ENCODE data around the gene FBXO11.

Gene FBXO11

GRCh38 chr2:47822518-47822917, 83.8 kb downstream of the FBXO11 start:
- Histone ChIP-seq H3K79me2 (ENCODE audit: low read length) (no peaks in the 10 kb centered on the region), H3K27ac (ENCODE audit: low read length) (no peak overlapping the region), H3K4me2 (ENCODE audit: low read depth, low read length) (no peak overlapping the region), H3K9ac (ENCODE audit: low read length) (no peak overlapping the region), H4K20me1 (ENCODE audit: insufficient read depth, low read length) (no peaks in the 10 kb centered on the region), H3K27me3 (replicated peaks; ENCODE audit: insufficient read depth, low read length) (no peaks in the 10 kb centered on the region), H3K36me3 (replicated peaks; ENCODE audit: insufficient read depth, low read length) (no peaks in the 10 kb centered on the region; the same call in 1 of the 2 replicates), H2AFZ (ENCODE audit: low read length) (no peak overlapping the region), H3K9me2 (replicated peaks; ENCODE audit: insufficient read depth, low read length) (no peaks in the 10 kb centered on the region), H3K4me1 (ENCODE audit: low read length) (no peaks in the 10 kb centered on the region), H3K9me3 (replicated peaks; ENCODE audit: insufficient read depth, low read length) (no peaks in the 10 kb centered on the region), H3F3A (ENCODE audit: insufficient read depth, low read length) (no peaks in the 10 kb centered on the region; the same call in 1 of the 2 replicates), H3K4me3 (ENCODE audit: low read length) (no peak overlapping the region)
- DNase-seq, result no peak
- TF ChIP-seq CTCF (IDR thresholded peaks at IDR 0.05; ENCODE audit: low read length) (no peak), EZH2 (optimal IDR thresholded peaks at IDR 0.05; ENCODE audit: low read depth, low read length) (no peak), EZH2phosphoT487 (IDR thresholded peaks at IDR 0.05; ENCODE audit: low read length) (no peak)

DNA sequence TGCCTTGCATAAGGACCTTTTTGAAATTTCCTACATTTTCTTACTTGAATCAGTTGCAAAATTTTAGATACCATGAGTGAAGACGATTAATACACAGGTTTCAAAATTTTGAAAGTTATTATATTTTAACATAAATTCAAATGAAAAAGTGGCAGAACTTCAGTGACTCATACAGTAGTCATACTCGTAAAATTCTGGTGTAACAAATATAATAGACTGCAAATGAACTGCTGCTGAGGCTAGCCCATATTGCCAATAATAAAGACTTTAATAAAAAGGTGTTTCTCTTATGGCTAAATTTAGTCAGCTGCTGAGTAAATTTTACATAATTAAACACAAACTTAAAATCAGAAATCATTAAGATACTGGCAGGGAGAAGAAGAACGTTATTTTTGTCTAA, 86.5 kb downstream of the FBXO11 start:
- no peaks in the 10 kb centered on the region for H3K9me3 ChIP-seq (replicated peaks; ENCODE audit: insufficient read depth, low read length)
- H3K36me3 ChIP-seq (replicated peaks; ENCODE audit: insufficient read depth, low read length), result no peaks in the 10 kb centered on the region; the same call in 1 of the 2 replicates
- TF ChIP-seq EZH2 (optimal IDR thresholded peaks at IDR 0.05; ENCODE audit: low read depth, low read length) (no peak), CTCF (IDR thresholded peaks at IDR 0.05; ENCODE audit: low read length) (no peak), EZH2phosphoT487 (IDR thresholded peaks at IDR 0.05; ENCODE audit: low read length) (no peak)

DNA sequence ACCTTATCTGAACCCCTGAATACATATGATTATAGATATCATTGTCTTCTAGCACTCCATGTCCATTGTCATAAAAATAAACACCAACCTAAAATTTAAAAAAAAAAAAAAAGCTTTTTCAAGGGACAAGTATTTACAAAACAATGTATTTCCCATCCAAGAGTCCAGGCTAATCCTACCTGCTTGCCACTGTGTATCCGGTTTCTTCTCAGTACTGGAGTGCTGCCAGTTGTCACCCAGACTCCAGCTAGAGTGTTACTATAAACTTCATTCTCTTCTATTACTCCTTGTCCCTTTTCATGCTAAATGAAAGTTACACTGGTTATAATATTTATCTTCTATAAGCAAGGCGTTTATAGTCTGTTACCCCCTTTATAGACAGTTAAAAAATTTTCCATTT, 87.5 kb downstream of the FBXO11 start:
- Histone ChIP-seq H3K79me2 (ENCODE audit: low read length) (no peaks in the 10 kb centered on the region), H3K9ac (ENCODE audit: low read length) (no peak overlapping the region), H3K27ac (ENCODE audit: low read length) (no peak overlapping the region), H3K4me3 (ENCODE audit: low read length) (no peak overlapping the region), H3K9me2 (replicated peaks; ENCODE audit: insufficient read depth, low read length) (no peaks in the 10 kb centered on the region), H2AFZ (ENCODE audit: low read length) (no peak overlapping the region), H3K9me3 (replicated peaks; ENCODE audit: insufficient read depth, low read length) (no peaks in the 10 kb centered on the region), H3F3A (ENCODE audit: insufficient read depth, low read length) (no peaks in the 10 kb centered on the region; the same call in 1 of the 2 replicates), H3K27me3 (replicated peaks; ENCODE audit: insufficient read depth, low read length) (no peaks in the 10 kb centered on the region), H4K20me1 (ENCODE audit: insufficient read depth, low read length) (no peaks in the 10 kb centered on the region), H3K4me2 (ENCODE audit: low read depth, low read length) (no peak overlapping the region), H3K36me3 (replicated peaks; ENCODE audit: insufficient read depth, low read length) (no peaks in the 10 kb centered on the region; the same call in 1 of the 2 replicates), H3K4me1 (ENCODE audit: low read length) (no peaks in the 10 kb centered on the region)
- no peak for DNase-seq
- TF ChIP-seq EZH2 (optimal IDR thresholded peaks at IDR 0.05; ENCODE audit: low read depth, low read length) (no peak), CTCF (IDR thresholded peaks at IDR 0.05; ENCODE audit: low read length) (no peak), EZH2phosphoT487 (IDR thresholded peaks at IDR 0.05; ENCODE audit: low read length) (no peak)

More for the DNA sequence above, 86.5 kb downstream of the FBXO11 start:
- Histone ChIP-seq H3K4me3 (ENCODE audit: low read length) (no peak overlapping the region), H3F3A (ENCODE audit: insufficient read depth, low read length) (no peaks in the 10 kb centered on the region; the same call in 1 of the 2 replicates), H2AFZ (ENCODE audit: low read length) (no peak overlapping the region), H3K4me1 (ENCODE audit: low read length) (no peaks in the 10 kb centered on the region), H3K9ac (ENCODE audit: low read length) (no peak overlapping the region), H3K27me3 (replicated peaks; ENCODE audit: insufficient read depth, low read length) (no peaks in the 10 kb centered on the region), H3K9me2 (replicated peaks; ENCODE audit: insufficient read depth, low read length) (no peaks in the 10 kb centered on the region), H3K79me2 (ENCODE audit: low read length) (no peaks in the 10 kb centered on the region), H4K20me1 (ENCODE audit: insufficient read depth, low read length) (no peaks in the 10 kb centered on the region), H3K4me2 (ENCODE audit: low read depth, low read length) (no peak overlapping the region), H3K27ac (ENCODE audit: low read length) (no peak overlapping the region)
- no peak for DNase-seq
